ENCODE results near the gene SCPEP1.
"Not testable (repeated sequence)": the region's sequence is repeated elsewhere in the genome, so short reads cannot be mapped to it uniquely, and the experiment has no call there.

The SCPEP1 gene

DNA sequence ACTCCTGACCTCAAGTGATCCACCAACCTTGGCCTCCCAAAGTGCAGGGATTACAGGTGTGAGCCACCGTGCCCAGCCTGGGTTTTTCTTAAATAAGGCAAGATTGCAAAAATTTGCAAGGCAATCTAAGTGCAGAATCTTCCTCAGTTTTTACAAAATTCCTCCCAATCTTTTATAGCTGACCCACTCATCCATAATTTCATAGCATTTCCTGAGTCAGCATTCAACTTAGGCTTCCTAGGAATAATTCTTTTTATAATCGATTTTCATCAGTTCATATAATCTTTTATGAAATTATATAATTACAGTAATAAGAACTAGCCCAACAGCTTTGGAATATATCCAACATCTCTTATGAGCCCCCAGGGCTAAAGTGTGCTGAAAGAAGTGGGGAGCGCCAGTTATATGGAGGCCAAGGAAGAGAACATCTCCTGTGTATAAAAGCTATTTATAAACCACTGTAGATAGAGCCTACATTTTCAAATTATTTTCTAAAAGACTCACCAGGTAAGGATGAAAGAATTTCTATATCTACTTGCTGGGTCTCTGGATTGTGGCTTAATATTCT, 31.9 kb upstream of the SCPEP1 start:
- TF ChIP-seq, protein P1, sequence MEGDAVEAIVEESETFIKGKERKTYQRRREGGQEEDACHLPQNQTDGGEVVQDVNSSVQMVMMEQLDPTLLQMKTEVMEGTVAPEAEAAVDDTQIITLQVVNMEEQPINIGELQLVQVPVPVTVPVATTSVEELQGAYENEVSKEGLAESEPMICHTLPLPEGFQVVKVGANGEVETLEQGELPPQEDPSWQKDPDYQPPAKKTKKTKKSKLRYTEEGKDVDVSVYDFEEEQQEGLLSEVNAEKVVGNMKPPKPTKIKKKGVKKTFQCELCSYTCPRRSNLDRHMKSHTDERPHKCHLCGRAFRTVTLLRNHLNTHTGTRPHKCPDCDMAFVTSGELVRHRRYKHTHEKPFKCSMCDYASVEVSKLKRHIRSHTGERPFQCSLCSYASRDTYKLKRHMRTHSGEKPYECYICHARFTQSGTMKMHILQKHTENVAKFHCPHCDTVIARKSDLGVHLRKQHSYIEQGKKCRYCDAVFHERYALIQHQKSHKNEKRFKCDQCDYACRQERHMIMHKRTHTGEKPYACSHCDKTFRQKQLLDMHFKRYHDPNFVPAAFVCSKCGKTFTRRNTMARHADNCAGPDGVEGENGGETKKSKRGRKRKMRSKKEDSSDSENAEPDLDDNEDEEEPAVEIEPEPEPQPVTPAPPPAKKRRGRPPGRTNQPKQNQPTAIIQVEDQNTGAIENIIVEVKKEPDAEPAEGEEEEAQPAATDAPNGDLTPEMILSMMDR (conservative IDR thresholded peaks at IDR 0.05; ENCODE audit: low read depth, low read length) = no peak
- H3K4me3 ChIP-seq (ENCODE audit: low read depth, low read length) = no peak overlapping the region

DNA sequence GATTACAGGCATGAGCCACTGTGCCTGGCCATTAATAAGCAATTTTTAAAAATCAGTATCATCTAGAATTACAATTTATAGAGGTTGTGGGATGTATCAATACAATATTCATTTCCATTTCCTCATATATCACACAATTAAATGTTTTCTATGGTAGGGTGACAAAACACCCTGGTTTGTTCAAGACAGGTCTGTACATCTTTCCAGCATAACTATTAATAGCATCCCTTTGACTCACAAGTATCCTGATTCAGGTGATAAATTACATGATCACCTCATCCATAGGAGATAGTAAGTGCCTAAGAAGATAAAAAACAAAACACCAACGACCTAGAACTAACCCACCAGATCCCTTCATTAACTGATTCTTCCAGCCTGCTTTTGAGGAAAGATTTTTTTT, 30.2 kb upstream of the SCPEP1 start:
- no peak for DNase-seq (ENCODE audit: low read depth)
- no peak overlapping the region for H3K4me3 ChIP-seq (ENCODE audit: low read depth, low read length)
- TF ChIP-seq, protein P1 (conservative IDR thresholded peaks at IDR 0.05; ENCODE audit: low read depth, low read length) = no peak

More for the DNA sequence above, 31.9 kb upstream of the SCPEP1 start:
- no peak for DNase-seq (ENCODE audit: low read depth)

DNA sequence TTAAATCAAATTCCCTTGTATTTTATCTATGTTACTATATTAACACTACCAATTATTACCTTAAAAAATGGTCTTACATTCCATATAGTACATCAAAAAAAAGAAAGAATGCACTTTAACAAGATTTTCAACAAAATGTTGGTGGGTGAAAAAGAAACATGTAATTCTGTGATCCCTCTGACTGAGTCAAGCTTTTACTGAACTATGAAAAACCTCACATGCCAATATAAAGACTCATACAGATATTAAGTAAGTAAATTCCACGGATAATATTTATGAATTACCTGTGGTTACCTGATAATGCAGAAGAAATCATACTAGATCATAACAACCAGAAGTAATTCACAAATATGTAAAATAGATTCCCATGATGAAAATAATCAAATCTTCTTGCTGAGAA, 29.4 kb upstream of the SCPEP1 start:
- peak; percentile 33 for DNase-seq (ENCODE audit: low read depth)
- TF ChIP-seq, protein P1 (conservative IDR thresholded peaks at IDR 0.05; ENCODE audit: low read depth, low read length) = no peak
- H3K4me3 ChIP-seq (ENCODE audit: low read depth, low read length) = no peak overlapping the region

DNA sequence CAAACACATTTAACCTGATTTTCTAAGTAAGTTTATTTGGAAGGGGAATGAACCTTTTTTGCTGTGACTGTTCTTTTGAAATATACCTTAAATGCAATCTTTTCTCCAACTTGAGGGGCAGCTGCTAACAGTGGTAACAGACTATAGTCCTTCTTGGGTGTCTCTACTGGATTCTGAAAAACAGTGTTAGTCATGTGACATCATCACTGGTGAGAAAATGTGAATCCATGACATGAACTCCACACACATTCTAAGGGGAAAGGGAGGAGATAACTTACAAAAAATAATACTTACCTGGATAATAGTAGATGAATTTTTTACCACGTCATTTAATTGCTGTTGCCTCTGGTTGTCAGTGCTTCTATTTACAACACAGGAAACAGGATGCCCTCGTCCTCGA, 28.3 kb upstream of the SCPEP1 start:
- TF ChIP-seq, protein P1 (conservative IDR thresholded peaks at IDR 0.05; ENCODE audit: low read depth, low read length) = no peak
- no peak overlapping the region for H3K4me3 ChIP-seq (ENCODE audit: low read depth, low read length)
- DNase-seq (ENCODE audit: low read depth) = no peak

DNA sequence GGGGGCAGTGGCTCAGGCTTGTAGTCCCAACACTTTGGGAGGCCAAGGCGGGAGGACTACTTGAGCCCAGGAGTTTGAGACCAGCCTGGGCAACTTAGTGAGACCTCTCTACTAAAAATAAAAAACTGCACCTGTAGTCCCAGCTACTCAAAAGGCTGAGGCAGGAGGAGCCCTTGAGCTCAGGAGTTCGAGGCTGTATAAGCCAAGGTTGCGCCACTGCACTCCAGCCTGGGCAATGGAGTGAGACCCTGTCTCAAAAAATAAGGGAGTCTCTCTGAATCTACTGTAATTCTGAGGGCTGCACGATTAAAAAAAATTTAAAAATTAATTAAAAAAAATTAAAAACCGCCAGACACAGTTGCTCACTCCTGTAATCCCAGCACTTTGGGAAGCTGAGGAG, 20.9 kb upstream of the SCPEP1 start:
- no peak overlapping the region for H3K4me3 ChIP-seq (ENCODE audit: low read depth, low read length)
- TF ChIP-seq, protein P1 (conservative IDR thresholded peaks at IDR 0.05; ENCODE audit: low read depth, low read length) = no peak
- DNase-seq (ENCODE audit: low read depth) = no peak

DNA sequence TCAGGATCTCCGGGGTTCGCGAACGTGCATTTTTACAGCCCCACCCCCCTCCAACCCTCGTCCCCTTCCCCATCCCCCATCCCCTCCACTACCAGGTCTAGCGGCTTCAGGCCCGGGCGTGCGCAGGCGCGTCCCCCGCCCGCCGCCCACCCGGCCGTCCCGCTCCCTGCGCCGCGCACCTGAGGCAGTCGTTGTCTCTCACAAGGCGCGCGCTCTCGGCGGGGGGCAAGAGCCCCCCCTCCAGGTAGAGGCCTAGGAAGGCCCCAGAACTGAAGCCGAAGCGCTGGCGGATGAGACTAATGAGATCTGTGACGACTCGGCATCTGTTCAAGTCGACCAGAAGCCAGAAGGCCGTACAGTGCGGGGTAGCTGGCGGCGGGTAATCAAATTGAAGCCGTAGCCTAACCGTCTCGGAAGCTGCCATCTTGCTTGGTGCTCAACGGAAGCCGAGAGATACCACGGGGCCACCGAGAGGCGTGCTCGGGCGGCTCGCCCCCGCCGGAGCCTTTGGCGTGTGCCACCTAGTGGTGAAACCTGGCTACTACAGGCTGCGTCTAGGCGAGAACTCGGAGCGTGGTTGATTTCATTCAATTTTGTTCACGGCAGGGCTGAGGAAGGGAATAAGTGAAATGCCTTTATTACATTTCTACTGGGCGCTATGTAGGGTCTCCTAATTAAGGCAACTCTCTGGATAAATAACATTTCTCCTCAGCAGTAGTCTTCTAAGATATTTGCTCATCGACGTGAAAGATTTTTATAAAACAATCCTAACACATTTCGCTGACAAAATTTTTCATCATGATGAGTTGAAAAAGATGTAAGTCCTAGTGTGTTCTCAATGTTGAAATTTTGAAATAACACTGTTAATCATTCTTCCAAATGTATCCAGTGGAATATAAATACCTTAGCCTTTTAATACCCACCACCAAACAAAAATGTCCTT, 17.1 kb upstream of the SCPEP1 start, which contains the start of gene COIL:
TSS of gene COIL (minus strand) at position 455 of the 943 bp plus-strand sequence. CDS start at position 424, 31 bp downstream.
- DNase-seq (ENCODE audit: low read depth) = peak; percentile 95
- TF ChIP-seq, protein P1 (conservative IDR thresholded peaks at IDR 0.05; ENCODE audit: low read depth, low read length) = peak; percentile 97
- peak within 1 kb of the TSS; percentile 87 for H3K4me3 ChIP-seq (ENCODE audit: low read depth, low read length)

DNA sequence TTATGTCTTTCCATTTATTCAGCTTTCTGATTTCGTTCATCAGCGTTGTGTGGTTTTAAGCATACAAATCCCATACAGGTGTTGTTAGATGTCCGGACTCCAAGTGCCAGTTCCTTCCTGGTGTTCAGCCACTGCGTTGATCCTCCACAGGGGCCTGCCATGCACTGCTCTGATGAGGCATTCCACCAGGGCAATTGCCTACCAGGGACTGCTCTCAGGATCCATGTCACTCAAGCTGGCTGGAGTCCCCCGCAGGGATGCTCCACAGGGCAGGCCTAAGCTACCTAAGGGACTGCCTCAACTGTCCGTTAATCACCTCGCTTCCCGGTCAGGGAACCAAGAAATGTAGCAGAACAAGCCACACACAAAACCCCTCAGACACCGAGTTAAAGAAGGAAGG, 12.7 kb upstream of the SCPEP1 start:
- not testable (repeated sequence) for H3K4me3 ChIP-seq (ENCODE audit: low read depth, low read length); DNase-seq (ENCODE audit: low read depth)

DNA sequence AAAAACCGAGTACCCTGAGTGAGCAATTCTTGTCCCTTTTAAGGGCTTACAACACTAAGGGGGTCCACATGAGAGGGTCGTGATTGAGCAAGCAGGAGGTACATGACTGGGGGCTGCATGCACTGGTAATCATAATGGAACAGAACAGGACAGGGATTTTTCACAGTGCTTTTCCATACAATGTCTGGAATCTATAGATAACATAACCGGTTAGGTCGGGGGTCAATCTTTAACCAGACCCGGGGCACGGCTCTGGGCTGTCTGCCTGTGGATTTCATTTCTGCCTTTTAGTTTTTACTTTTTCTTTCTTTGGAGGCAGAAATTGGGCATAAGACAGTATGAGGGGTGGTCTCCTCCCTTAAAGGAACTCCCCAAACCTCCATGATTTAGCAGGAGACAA, 12.2 kb upstream of the SCPEP1 start:
- not testable (repeated sequence) for H3K4me3 ChIP-seq (ENCODE audit: low read depth, low read length); DNase-seq (ENCODE audit: low read depth)

All from choroid plexus epithelial cell (primary cell).